Liver (tissue), 9 donors: ENCODE measurements around the gene CDC42EP1. TPM values are rescaled to one million over a fixed set of nuclear protein-coding genes. Genes with fewer than 3 reads are reported as not detected.

Experiments used
- DNase-seq: peaks from one replicate; pipeline ENCODE4 v3.0.0-alpha.2; 2017; ENCODE audit warnings: low spot score
- H3K27ac ChIP-seq, 2 donors: one replicate each; pipeline ENCODE4 v1.7.0; 2013; ENCODE audit warnings: inconsistent platforms in 2 of 2, low read length in 2 of 2, control low read depth in 1 of 2, low read depth in 1 of 2, mild to moderate bottlenecking in 1 of 2
- H3K27me3 ChIP-seq, 4 donors: one replicate each; pipeline versions ENCODE4 v1.6.1 to v1.7.0; 2013; ENCODE audit warnings: low read length in 3 of 4, inconsistent platforms in 1 of 4, mild to moderate bottlenecking in 1 of 4, moderate library complexity in 1 of 4; ENCODE audit not compliant: control insufficient read depth in 4 of 4, insufficient read depth in 4 of 4
- H3K36me3 ChIP-seq, 4 donors: one replicate each; pipeline versions ENCODE4 v1.6.1 to v1.7.0; 2013; ENCODE audit warnings: low read length in 3 of 4, mild to moderate bottlenecking in 3 of 4, low read depth in 1 of 4, moderate library complexity in 1 of 4; ENCODE audit not compliant: control insufficient read depth in 4 of 4, insufficient read depth in 3 of 4
- H3K4me1 ChIP-seq, 4 donors: one replicate each; pipeline versions ENCODE4 v1.6.1 to v1.7.0; 2013; ENCODE audit warnings: low read length in 3 of 4, mild to moderate bottlenecking in 3 of 4, moderate library complexity in 1 of 4; ENCODE audit not compliant: control insufficient read depth in 4 of 4, insufficient read depth in 4 of 4
- H3K4me3 ChIP-seq, 3 donors: one replicate each; pipeline versions ENCODE4 v1.6.1 to v1.7.0; 2013; ENCODE audit warnings: low read length in 3 of 3, control low read depth in 1 of 3, low read depth in 1 of 3, mild to moderate bottlenecking in 1 of 3
- H3K9ac ChIP-seq, 2 donors: one replicate each; pipeline ENCODE4 v1.7.0; 2013; ENCODE audit warnings: low read length in 2 of 2, mild to moderate bottlenecking in 2 of 2, moderate library complexity in 2 of 2, control low read depth in 1 of 2, low read depth in 1 of 2
- H3K9me3 ChIP-seq, 4 donors: one replicate each; pipeline versions ENCODE4 v1.6.1 to v1.7.0; 2013; ENCODE audit warnings: low read length in 3 of 4; ENCODE audit not compliant: control insufficient read depth in 4 of 4
- ATF3 ChIP-seq: IDR thresholded peaks from 2 replicates; pipeline ENCODE4 v1.6.1; 2016; ENCODE audit warnings: antibody characterized with exemption
- CTCF ChIP-seq: fragments of 150-350 bp; IDR thresholded peaks from 2 replicates; pipeline ENCODE4 v1.5.1; 2017; ENCODE audit warnings: improper control_type of control experiment, low read depth, low read length; ENCODE audit not compliant: missing input control
- EGR1 ChIP-seq, 2 donors: IDR thresholded peaks; 2 replicates each; pipeline ENCODE4 v1.6.1; 2016 to 2018; ENCODE audit warnings: antibody characterized with exemption in 2 of 2, low read depth in 2 of 2
- FOXA1 ChIP-seq: IDR thresholded peaks from 2 replicates; pipeline ENCODE4 v1.6.1; 2016; ENCODE audit warnings: antibody characterized with exemption
- FOXA2 ChIP-seq: IDR thresholded peaks from 2 replicates; pipeline ENCODE4 v1.6.1; 2016; ENCODE audit warnings: antibody characterized with exemption
- GABPA ChIP-seq, 2 donors: IDR thresholded peaks in 1 of 2; conservative IDR thresholded peaks in 1 of 2; 2 replicates each; pipeline ENCODE4 v1.6.1; 2016; ENCODE audit warnings: antibody characterized with exemption in 2 of 2, mild to moderate bottlenecking in 1 of 2, moderate library complexity in 1 of 2
- HNF4A ChIP-seq, 2 donors: conservative IDR thresholded peaks; 2 replicates each; pipeline ENCODE4 v1.6.1; 2016; ENCODE audit warnings: antibody characterized with exemption in 2 of 2, mild to moderate bottlenecking in 2 of 2
- HNF4G ChIP-seq: IDR thresholded peaks from 2 replicates; pipeline ENCODE4 v1.6.1; 2016; ENCODE audit warnings: antibody characterized with exemption
- JUND ChIP-seq, 2 donors: IDR thresholded peaks; 2 replicates each; pipeline ENCODE4 v1.6.1; 2016; ENCODE audit warnings: antibody characterized with exemption in 2 of 2
- MAX ChIP-seq: IDR thresholded peaks from 2 replicates; pipeline ENCODE4 v1.6.1; 2016; ENCODE audit warnings: antibody characterized with exemption
- NR2F2 ChIP-seq: IDR thresholded peaks from 2 replicates; pipeline ENCODE4 v1.6.1; 2016; ENCODE audit warnings: antibody characterized with exemption
- RAD21 ChIP-seq, 2 donors: IDR thresholded peaks; 2 replicates each; pipeline ENCODE4 v1.6.1; 2016; ENCODE audit warnings: antibody characterized with exemption in 2 of 2, mild to moderate bottlenecking in 2 of 2
- REST ChIP-seq: IDR thresholded peaks from 2 replicates; pipeline ENCODE4 v1.6.1; 2016; ENCODE audit warnings: antibody characterized with exemption, mild to moderate bottlenecking
- RXRA ChIP-seq, 2 donors: IDR thresholded peaks; 2 replicates each; pipeline ENCODE4 v1.6.1; 2017 to 2018; ENCODE audit warnings: antibody characterized with exemption in 2 of 2, mild to moderate bottlenecking in 1 of 2
- SP1 ChIP-seq: IDR thresholded peaks from 2 replicates; pipeline ENCODE4 v1.6.1; 2018; ENCODE audit warnings: antibody characterized with exemption, mild to moderate bottlenecking
- TAF1 ChIP-seq: conservative IDR thresholded peaks from 2 replicates; pipeline ENCODE4 v1.6.1; 2016; ENCODE audit warnings: antibody characterized with exemption, mild to moderate bottlenecking
- YY1 ChIP-seq: IDR thresholded peaks from 2 replicates; pipeline ENCODE4 v1.6.1; 2016; ENCODE audit warnings: antibody characterized with exemption, mild to moderate bottlenecking
- ZBTB33 ChIP-seq: IDR thresholded peaks from 2 replicates; pipeline ENCODE4 v1.6.1; 2016; ENCODE audit warnings: antibody characterized with exemption
- WGBS: extraction: QIAGEN DNeasy Blood & Tissue Kit; methylation state at CpG from one replicate; pipeline ENCODE4 v1.1.7; 2013; 5-methylcytosine and 5-hydroxymethylcytosine counted together
- polyA plus RNA-seq, 2 donors: library from polyadenylated mRNA; stranded (reverse) in 1 of 2; unstranded in 1 of 2; fragments of 200-250 nt in 1 of 2; fragments of >200 nt in 1 of 2; fragmentation: Nextera tagmentation in 1 of 2; extraction: Ambion mirVana in 1 of 2; gene quantifications; one replicate each; pipeline versions ENCODE4 v1.2.1 to v1.2.3, GENCODE V29; 2013 to 2015
- total RNA-seq, 2 donors: library from RNA; depleted of rRNA; stranded (reverse); fragments of >200 nt; gene quantifications; one replicate each; pipeline ENCODE4 v1.2.3, GENCODE V29; 2014
- donor health status: healthy.
- donor health status: healthy.
- donor health status: healthy.
- donor health status: healthy.
- donor health status: healthy.

CDC42EP1 gene
- total and polyA plus RNA-seq, 4 donors = 10.2 to 66.6 (median 31.2) TPM

- TF ChIP-seq REST = no peak
- peak in 1 of 2 donors; percentile 49 for TF ChIP-seq JUND (IDR thresholded peaks at IDR 0.05)
Observed at GRCh38 chr22:37607935-37608476, 47.7 kb downstream of the CDC42EP1 start (continued).

GRCh38 chr22:37608477-37609239 is 48.4 kb downstream of the CDC42EP1 start, which contains the start of gene GGA1:
Gene GGA1 (plus strand): TSS chr22:37608834. CDS start chr22:37608861, 27 bp downstream.
- under 1% methylated on average over 82 of the region's 82 CpGs for WGBS
- peak within 1 kb of the TSS; percentile 68 to 97 (median 71) for H3K4me3 ChIP-seq
- peak within 1 kb of the TSS; percentile 91 to 94 for H3K9ac ChIP-seq
- TF ChIP-seq CTCF (no peak), SP1 (peak; percentile 86), NR2F2 (peak; percentile 88), ZBTB33 (peak; percentile 98), JUND (IDR thresholded peaks at IDR 0.05) (peak; percentile 13 to 39), YY1 (peak; percentile 77), HNF4G (no peak), RXRA (IDR thresholded peaks at IDR 0.05) (peak; percentile 88 to 93), MAX (peak; percentile 98), FOXA1 (peak; percentile 34), ATF3 (no peak), EGR1 (IDR thresholded peaks at IDR 0.05; ENCODE audit: low read depth in 2 of 2) (peak; percentile 10 to 52), TAF1 (no peak), FOXA2 (no peak), HNF4A (conservative IDR thresholded peaks at IDR 0.05) (peak in 1 of 2 donors; percentile 26), RAD21 (IDR thresholded peaks at IDR 0.05) (peak; percentile 3 to 7), REST (peak; percentile 50), GABPA (IDR thresholded peaks at IDR 0.05 in 1 of 2, conservative IDR thresholded peaks at IDR 0.05 in 1 of 2) (peak; percentile 98 to 99)
- DNase-seq = peak; percentile 94
- peaks cover 4 to 41% (median 25%) of the 10 kb centered on the region in 4 donors for H3K4me1 ChIP-seq
- H3K27me3 ChIP-seq = no peaks in the 10 kb centered on the region
- no peaks in the 10 kb centered on the region for H3K9me3 ChIP-seq
- H3K27ac ChIP-seq = peak within 1 kb of the TSS; percentile 86
- no peaks in the 10 kb centered on the region for H3K36me3 ChIP-seq
